Neural cell (in vitro differentiated cells): ENCODE measurements around the gene CANX. TPM values are rescaled to one million over a fixed set of nuclear protein-coding genes. Genes with fewer than 3 reads are reported as not detected.

Experiments
- H2AFZ ChIP-seq: fragments of 200-600, 300-800 bp; sonication (generic), shearing (Covaris generic); 2 replicates; pipeline ENCODE4 v1.6.0; 2014; ENCODE audit warnings: low read depth, mild to moderate bottlenecking, antibody characterized with exemption, low read length, moderate library complexity
- H3F3A ChIP-seq: fragments of 200-600 bp; shearing (Covaris generic); 2 replicates; pipeline ENCODE4 v1.6.1; 2016; ENCODE audit warnings: mild to moderate bottlenecking, moderate library complexity, mixed read lengths, antibody characterized with exemption, low read length; ENCODE audit not compliant: insufficient read depth, poor library complexity, severe bottlenecking
- H3K27ac ChIP-seq: fragments of 200-600, 300-800 bp; sonication (generic), shearing (Covaris generic); 2 replicates; pipeline ENCODE4 v1.5.1; 2014; ENCODE audit warnings: mild to moderate bottlenecking, low read length, moderate library complexity
- H3K27me3 ChIP-seq: fragments of 300-800, 200-600 bp; sonication (generic), shearing (Covaris generic); 2 replicates; pipeline ENCODE4 v1.6.0; 2014; ENCODE audit warnings: mild to moderate bottlenecking, low read depth, low read length, moderate library complexity; ENCODE audit not compliant: insufficient read depth
- H3K36me3 ChIP-seq: fragments of 300-800, 200-600 bp; sonication (generic), shearing (Covaris generic); 2 replicates; pipeline ENCODE4 v1.5.1; 2014; ENCODE audit warnings: mild to moderate bottlenecking, antibody characterized with exemption, low read length, moderate library complexity; ENCODE audit not compliant: insufficient read depth
- H3K4me2 ChIP-seq: fragments of 300-800, 200-600 bp; sonication (generic), shearing (Covaris generic); 2 replicates; pipeline ENCODE4 v1.6.0; 2014; ENCODE audit warnings: mild to moderate bottlenecking, low read length
- H3K4me3 ChIP-seq: fragments of 300-800, 200-600 bp; sonication (generic), shearing (Covaris generic); 2 replicates; pipeline ENCODE4 v1.5.1; 2014; ENCODE audit warnings: mild to moderate bottlenecking, low read length, moderate library complexity
- H3K79me2 ChIP-seq: fragments of 200-600 bp; shearing (Covaris generic); replicated peaks from 2 replicates; pipeline ENCODE4 v1.6.0; 2014; ENCODE audit warnings: mild to moderate bottlenecking, low read length, moderate library complexity; ENCODE audit not compliant: insufficient read depth
- H3K9ac ChIP-seq: fragments of 300-800, 200-600 bp; sonication (generic), shearing (Covaris generic); 2 replicates; pipeline ENCODE4 v1.6.1; 2016; ENCODE audit warnings: mild to moderate bottlenecking, low read length, mixed read lengths
- H3K9me2 ChIP-seq: fragments of 200-600 bp; shearing (Covaris generic); 2 replicates; pipeline ENCODE4 v1.6.1; 2016; ENCODE audit warnings: mild to moderate bottlenecking, low read length, mixed read lengths; ENCODE audit not compliant: insufficient read depth
- H3K9me3 ChIP-seq: fragments of 200-600, 300-800 bp; sonication (generic), shearing (Covaris generic); 2 replicates; pipeline ENCODE4 v1.6.1; 2016; ENCODE audit warnings: mild to moderate bottlenecking, mixed run types, low read length, moderate library complexity, mixed read lengths
- H4K20me1 ChIP-seq: fragments of 200-600 bp; shearing (Covaris generic); 2 replicates; pipeline ENCODE4 v1.6.1; 2016; ENCODE audit warnings: mild to moderate bottlenecking, mixed run types; ENCODE audit not compliant: insufficient read depth
- CTCF ChIP-seq: fragments of 450-650 bp; IDR thresholded peaks from 2 replicates; pipeline ENCODE4 v1.5.1; 2014; ENCODE audit warnings: antibody characterized with exemption, mild to moderate bottlenecking, moderate library complexity; ENCODE audit not compliant: poor library complexity, severe bottlenecking
- EP300 ChIP-seq: fragments of 450-650 bp; conservative IDR thresholded peaks from 2 replicates; pipeline ENCODE4 v1.6.1; 2014; ENCODE audit warnings: antibody characterized with exemption, mild to moderate bottlenecking, moderate library complexity; ENCODE audit not compliant: poor library complexity, severe bottlenecking
- EZH2 ChIP-seq: fragments of 200-600, 300-800 bp; shearing (Covaris generic), sonication (generic); IDR thresholded peaks from 2 replicates; pipeline ENCODE4 v1.6.1; 2014; ENCODE audit warnings: antibody characterized with exemption, low read length, borderline replicate concordance, mild to moderate bottlenecking; ENCODE audit not compliant: insufficient read depth, poor library complexity, severe bottlenecking
- MXI1 ChIP-seq: fragments of 450-650 bp; conservative IDR thresholded peaks from 2 replicates; pipeline ENCODE4 v1.6.1; 2014; ENCODE audit warnings: antibody characterized with exemption, mild to moderate bottlenecking; ENCODE audit not compliant: poor library complexity, severe bottlenecking
- POLR2AphosphoS5 ChIP-seq: IDR thresholded peaks from 2 replicates; pipeline ENCODE4 v1.6.1; 2012
- RAD21 ChIP-seq: fragments of 450-650 bp; conservative IDR thresholded peaks from 2 replicates; pipeline ENCODE4 v1.6.1; 2014; ENCODE audit warnings: antibody characterized with exemption, mild to moderate bottlenecking, moderate library complexity
- REST ChIP-seq: IDR thresholded peaks from 2 replicates; pipeline ENCODE4 v1.6.1; 2012; ENCODE audit warnings: borderline replicate concordance
- SMC3 ChIP-seq: fragments of 450-650 bp; conservative IDR thresholded peaks from 2 replicates; pipeline ENCODE4 v1.6.1; 2014; ENCODE audit warnings: antibody characterized with exemption, mild to moderate bottlenecking, moderate library complexity; ENCODE audit not compliant: poor library complexity
- TAF1 ChIP-seq: IDR thresholded peaks from 2 replicates; pipeline ENCODE4 v1.6.1; 2012; ENCODE audit warnings: low read depth
- polyA plus RNA-seq: library from polyadenylated mRNA; depleted of rRNA; stranded (reverse); fragments of >200 nt; gene quantifications from 2 replicates; pipeline ENCODE4 v1.2.3, GENCODE V29; 2014

Gene CANX
- polyA plus RNA-seq, 1 donor from 2014 or later, result 232 TPM

GRCh38 chr5:179755022-179755421 lies 56.3 kb downstream of the CANX start:
- Histone ChIP-seq H3K4me2 (no peak overlapping the region), H3K4me3 (no peak overlapping the region), H3K79me2 (peaks cover 79% of the 10 kb centered on the region), H3K9ac (no peak overlapping the region), H2AFZ (no peak overlapping the region), H3K36me3 (peaks cover 1% of the 10 kb centered on the region), H3K9me2 (no peaks in the 10 kb centered on the region), H3K9me3 (no peaks in the 10 kb centered on the region), H4K20me1 (peaks cover 9% of the 10 kb centered on the region), H3K27ac (no peak overlapping the region), H3K27me3 (no peaks in the 10 kb centered on the region), H3F3A (no peaks in the 10 kb centered on the region)
- no peak for TF ChIP-seq CTCF
- no peak for TF ChIP-seq POLR2AphosphoS5
- no peak for TF ChIP-seq TAF1
- no peak for TF ChIP-seq EP300
- no peak for TF ChIP-seq REST
- TF ChIP-seq RAD21, result no peak
- no peak for TF ChIP-seq MXI1
- TF ChIP-seq EZH2, result no peak
- no peak for TF ChIP-seq SMC3

- H3K9ac ChIP-seq, result no peak overlapping the region
- H3K79me2 ChIP-seq, result peaks cover 61% of the 10 kb centered on the region
- TF ChIP-seq EP300, result no peak
- H2AFZ ChIP-seq, result no peak overlapping the region
- H3F3A ChIP-seq, result no peaks in the 10 kb centered on the region
- no peaks in the 10 kb centered on the region for H3K27me3 ChIP-seq
- H3K27ac ChIP-seq, result no peak overlapping the region
- H3K4me3 ChIP-seq, result no peak overlapping the region
- no peak overlapping the region for H3K4me2 ChIP-seq
- no peaks in the 10 kb centered on the region for H3K9me3 ChIP-seq
- no peaks in the 10 kb centered on the region for H3K9me2 ChIP-seq
- no peaks in the 10 kb centered on the region for H3K36me3 ChIP-seq
- H4K20me1 ChIP-seq, result peaks cover 11% of the 10 kb centered on the region
These were observed 60.2 kb downstream of the CANX start for GRCh38 chr5:179758955-179759354.
